HepG2 (cell line): ENCODE results near the gene PLCZ1.

Experiments
- CC2D1A ChIP-seq: sonication (generic); formaldehyde crosslinking; IDR thresholded peaks from 2 replicates; pipeline ENCODE4 v1.8.1; 2023; ENCODE audit warnings: mild to moderate bottlenecking, missing genetic modification reagents
- CTCF ChIP-seq: sonication (generic); formaldehyde crosslinking; IDR thresholded peaks from 2 replicates; pipeline ENCODE4 v1.5.0; 2020; ENCODE audit warnings: mild to moderate bottlenecking, missing genetic modification reagents, moderate library complexity
- EP300 ChIP-seq, 3 experiments: sonication (generic) in 1 of 3; formaldehyde crosslinking in 1 of 3; IDR thresholded peaks; 2 replicates each; pipeline versions ENCODE4 v1.5.1 to v1.6.1; 2011 to 2020; ENCODE audit warnings: low read depth in 2 of 3, low read length in 2 of 3, borderline replicate concordance in 1 of 3, improper control_type of control experiment in 1 of 3, mild to moderate bottlenecking in 1 of 3, missing genetic modification reagents in 1 of 3, moderate library complexity in 1 of 3
- RFX5 ChIP-seq: IDR thresholded peaks from 2 replicates; pipeline ENCODE4 v1.6.1; 2011; ENCODE audit warnings: low read depth, low read length, improper control_type of control experiment
- RNF2 ChIP-seq: fragments of 450-650 bp; conservative IDR thresholded peaks from 2 replicates; pipeline ENCODE4 v1.6.1; 2016; ENCODE audit warnings: low read depth
- SAP130 ChIP-seq: IDR thresholded peaks from 2 replicates; pipeline ENCODE4 v1.6.1; 2016; ENCODE audit warnings: low read depth
- SP140L ChIP-seq: sonication (generic); formaldehyde crosslinking; IDR thresholded peaks from 2 replicates; pipeline ENCODE4 v1.4.0; 2020; ENCODE audit warnings: missing genetic modification reagents, borderline replicate concordance
- XBP1 ChIP-seq: sonication (generic); formaldehyde crosslinking; IDR thresholded peaks from 2 replicates; pipeline ENCODE4 v1.5.0; 2020; ENCODE audit warnings: missing genetic modification reagents
- ZBTB33 ChIP-seq: sonication (generic); formaldehyde crosslinking; IDR thresholded peaks from 2 replicates; pipeline ENCODE4 v1.4.0; 2020; ENCODE audit warnings: missing genetic modification reagents
- ZBTB49 ChIP-seq: sonication (generic); formaldehyde crosslinking; IDR thresholded peaks from 2 replicates; pipeline ENCODE4 v1.4.0; 2020; ENCODE audit warnings: missing genetic modification reagents, borderline replicate concordance
- ZNF660 ChIP-seq: sonication (generic); formaldehyde crosslinking; IDR thresholded peaks from 2 replicates; pipeline ENCODE4 v1.5.1; 2020; ENCODE audit warnings: mild to moderate bottlenecking, low read depth, missing genetic modification reagents, borderline replicate concordance
- ZNF800 ChIP-seq: sonication (generic); formaldehyde crosslinking; IDR thresholded peaks from 2 replicates; pipeline ENCODE4 v1.4.0; 2020; ENCODE audit warnings: missing genetic modification reagents

GRCh38 chr12:18690653-18691052 is 47.2 kb downstream of the PLCZ1 start:
- no peak for TF ChIP-seq ZBTB49
- no peak for TF ChIP-seq ZNF660 (CRISPR knock-in tag)
- TF ChIP-seq ZNF800 = no peak
- TF ChIP-seq XBP1 = no peak
- no peak for TF ChIP-seq SAP130 (CRISPR knock-in tag)
- no peak for TF ChIP-seq EP300 (IDR thresholded peaks at IDR 0.05; ENCODE audit: low read depth in 2 of 2, low read length in 2 of 2)
- TF ChIP-seq EP300 (CRISPR knock-in tag; IDR thresholded peaks at IDR 0.05; ENCODE audit: borderline replicate concordance) = no peak
- TF ChIP-seq CTCF (CRISPR knock-in tag) = no peak
- TF ChIP-seq RNF2 = no peak
- TF ChIP-seq SP140L (CRISPR knock-in tag) = no peak
- no peak for TF ChIP-seq RFX5
- TF ChIP-seq ZBTB33 (CRISPR knock-in tag) = no peak
- TF ChIP-seq CC2D1A (CRISPR knock-in tag) = no peak
